Heart left ventricle (tissue), 16 donors: ENCODE results near the gene VSX2. TPM values are rescaled to one million over a fixed set of nuclear protein-coding genes. Genes with fewer than 3 reads are reported as not detected.
A peak's percentile ranks its signal among the peaks of the same experiment; 100 is the strongest.

ENCODE experiments used
- ATAC-seq, 4 donors: fragments of 200-7000 bp; cut with Tn5 transposase; one replicate each; pipeline ENCODE4 v1.9.1; 2020 to 2022; ENCODE audit warnings: moderate library complexity in 4 of 4, mild to moderate bottlenecking in 3 of 4, moderate number of reproducible peaks in 1 of 4
- DNase-seq, 5 donors: peaks; one replicate each; pipeline ENCODE4 v3.0.0-alpha.2; 2020
- H3K27ac ChIP-seq, 12 donors: fragments of 200-600 bp; sonication (generic) in 4 of 12; one replicate each; pipeline versions ENCODE4 v1.5.0 to v1.8.0; 2016 to 2022; ENCODE audit warnings: mild to moderate bottlenecking in 2 of 12
- H3K27me3 ChIP-seq, 9 donors: fragments of 200-600 bp; sonication (generic) in 2 of 9; one replicate each; pipeline versions ENCODE4 v1.5.1 to v1.8.0; 2016 to 2022; ENCODE audit warnings: mild to moderate bottlenecking in 3 of 9
- H3K36me3 ChIP-seq, 9 donors: fragments of 200-600 bp; sonication (generic) in 2 of 9; one replicate each; pipeline versions ENCODE4 v1.5.0 to v1.8.0; 2018 to 2022; ENCODE audit warnings: mild to moderate bottlenecking in 2 of 9
- H3K4me1 ChIP-seq, 12 donors: fragments of 200-600 bp; sonication (generic) in 4 of 12; one replicate each; pipeline versions ENCODE4 v1.5.0 to v1.8.0; 2016 to 2022; ENCODE audit warnings: mild to moderate bottlenecking in 3 of 12
- H3K4me3 ChIP-seq, 12 donors: fragments of 200-600 bp; sonication (generic) in 4 of 12; one replicate each; pipeline versions ENCODE4 v1.5.0 to v1.8.0; 2017 to 2022; ENCODE audit warnings: mild to moderate bottlenecking in 9 of 12, moderate library complexity in 4 of 12
- H3K9me3 ChIP-seq, 12 donors: fragments of 200-600 bp; sonication (generic) in 4 of 12; one replicate each; pipeline versions ENCODE4 v1.5.0 to v1.8.0; 2016 to 2022; ENCODE audit warnings: mild to moderate bottlenecking in 1 of 12
- CTCF ChIP-seq, 12 donors: fragments of 200-600 bp; sonication (generic) in 4 of 12; IDR thresholded peaks; one replicate each; pipeline versions ENCODE4 v1.5.0 to v1.8.0; 2018 to 2022; ENCODE audit warnings: antibody characterized with exemption in 12 of 12, mild to moderate bottlenecking in 5 of 12
- POLR2A ChIP-seq, 2 donors: fragments of 450-650 bp; IDR thresholded peaks; one replicate each; pipeline ENCODE4 v1.6.1; 2017; ENCODE audit warnings: antibody characterized with exemption in 2 of 2, mild to moderate bottlenecking in 2 of 2, moderate library complexity in 2 of 2
- WGBS, 4 donors: extraction: QIAGEN DNeasy Blood & Tissue Kit in 2 of 4; methylation state at CpG; one replicate each; pipeline versions ENCODE4 v1.1.5 to v1.1.7; 2013 to 2018; 5-methylcytosine and 5-hydroxymethylcytosine counted together
- intact Hi-C, 10 donors: fragments of 100-400 bp; cut with DNase I; formaldehyde crosslinking; loops; one replicate each; pipeline versions ENCODE4 v1.11.1 to v1.14.2; 2022
- polyA plus RNA-seq, 2 donors: library from polyadenylated mRNA; stranded (reverse); fragments of 200-250 nt; gene quantifications; one replicate each; pipeline ENCODE4 v1.2.3, GENCODE V29; 2013
- total RNA-seq, 9 donors: library from RNA; depleted of rRNA in 2 of 9; stranded (reverse); fragments of >200 nt in 2 of 9; fragmentation: NEBNext Ultra II Directional in 3 of 9; extraction: Animal tissue kit (Norgen Biotek cat#: 25700) in 3 of 9; gene quantifications; one replicate each; pipeline versions ENCODE4 v1.1.0 to v1.2.4, GENCODE V29; 2016 to 2023
- donor health status: ischemic (EF 13 %, LVEDD 7.1; RV severe dilation, severe dysfunction).
- donor health status: healthy with polysubstance abuse.
- donor health status: DM: no; HTN: yes; CAD: no.
- donor health status: DM: no; HTN: no; CAD: no.
- donor health status: ischemic (EF 25% LVEDD 6.9; RV normal size, moderate dysfunction).
- donor health status: ischemic (EF 25% LVEDD 5.7; RV mildly dilated, moderate dysfunction).
- donor health status: healthy.
- donor health status: DM: yes; HTN: yes; CAD: no.
- donor health status: ischemic (EF 35%, LVEDD 5.7; RV mildly dilated, moderate dysfunction).
- donor health status: nonischemic (EF 11% LVEDD 7.7; RV severe dilation, severe dysfunction).
- donor health status: DM: yes; HTN: yes; CAD: no.
- donor health status: PGD.
- donor health status: ischemic (EF 29% LVEDD 5.4; RV normal size, mild dysfunction).
- donor health status: nonischemic (EF 23%, LVEDD 6.1; RV moderate dilation, normal function).

The VSX2 gene
- total and polyA plus RNA-seq, 11 donors, result 0.08 TPM; not detected in 10

GRCh38 chr14:74204491-74204890, 34.8 kb upstream of the VSX2 start:
- Histone ChIP-seq H3K27me3 (no peaks in the 10 kb centered on the region), H3K4me1 (no peaks in the 10 kb centered on the region), H3K36me3 (peaks cover 0 to 25% (median 15%) of the 10 kb centered on the region in 9 donors), H3K27ac (no peak overlapping the region), H3K4me3 (no peak overlapping the region), H3K9me3 (no peaks in the 10 kb centered on the region)
- intact Hi-C loops, result no loop called here
- DNase-seq (no peak), ATAC-seq (no peak)
- no peak for TF ChIP-seq CTCF (IDR thresholded peaks at IDR 0.05)
- whole genome bisulfite sequencing, 4 donors, result 89 to 97% (median 95%) methylated on average over 6 of the region's 6 CpGs

GRCh38 chr14:74205882-74206281, 33.4 kb upstream of the VSX2 start:
- H3K27me3 ChIP-seq, result no peaks in the 10 kb centered on the region
- H3K4me3 ChIP-seq, result no peak overlapping the region
- ATAC-seq, result no peak
- H3K9me3 ChIP-seq, result no peaks in the 10 kb centered on the region
- no peaks in the 10 kb centered on the region for H3K4me1 ChIP-seq
- no peak overlapping the region for H3K27ac ChIP-seq
- no peak for TF ChIP-seq POLR2A (IDR thresholded peaks at IDR 0.05)
- no peak for TF ChIP-seq CTCF (IDR thresholded peaks at IDR 0.05)
- DNase-seq, result no peak
- peaks cover 0 to 15% (median 9%) of the 10 kb centered on the region in 9 donors for H3K36me3 ChIP-seq
- 81 to 95% (median 88%) methylated on average over 1 of the region's 1 CpG for WGBS, 4 donors
- intact Hi-C loops, result no loop called here

GRCh38 chr14:74207943-74208342, 31.3 kb upstream of the VSX2 start:
- no peak for ATAC-seq
- peaks cover 0 to 8% (median 4%) of the 10 kb centered on the region in 9 donors for H3K36me3 ChIP-seq
- H3K4me1 ChIP-seq, result no peaks in the 10 kb centered on the region
- H3K27ac ChIP-seq, result no peak overlapping the region
- no peaks in the 10 kb centered on the region for H3K27me3 ChIP-seq
- 76 to 81% (median 79%) methylated on average over 3 of the region's 3 CpGs for WGBS, 4 donors
- intact Hi-C loops, result no loop called here
- no peak overlapping the region for H3K4me3 ChIP-seq
- H3K9me3 ChIP-seq, result no peaks in the 10 kb centered on the region
- DNase-seq, result no peak
- peak in 1 of 12 donors; percentile 6 for TF ChIP-seq CTCF (IDR thresholded peaks at IDR 0.05)
- TF ChIP-seq POLR2A (IDR thresholded peaks at IDR 0.05), result no peak

DNA sequence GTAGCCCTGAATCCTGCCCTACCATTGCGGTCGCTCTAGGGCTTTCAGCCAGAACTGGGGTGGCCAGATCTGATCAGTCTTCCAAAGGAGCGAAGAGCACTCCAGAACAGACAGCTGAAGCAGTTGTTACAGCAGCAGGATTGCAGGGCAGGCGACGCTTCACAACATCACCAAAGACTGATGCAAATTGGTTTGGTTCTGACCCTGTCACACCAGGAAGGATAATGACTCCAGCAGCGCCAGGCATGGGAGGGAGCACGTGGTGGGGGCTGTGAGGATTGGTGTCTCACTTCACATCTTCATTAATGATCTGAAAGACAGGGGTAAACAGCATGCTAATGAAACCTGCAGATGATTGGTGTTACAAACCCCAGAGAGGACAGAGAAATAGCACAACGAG, 30.6 kb upstream of the VSX2 start:
- intact Hi-C loops, result no loop called here
- H3K27me3 ChIP-seq, result no peaks in the 10 kb centered on the region
- TF ChIP-seq POLR2A (IDR thresholded peaks at IDR 0.05) (no peak), CTCF (IDR thresholded peaks at IDR 0.05) (no peak)
- ATAC-seq, result no peak
- no peaks in the 10 kb centered on the region for H3K4me1 ChIP-seq
- H3K36me3 ChIP-seq, result peaks cover 0 to under 1% (median 0%) of the 10 kb centered on the region in 9 donors
- no peak overlapping the region for H3K4me3 ChIP-seq
- no peak for DNase-seq
- WGBS, 4 donors, result 73 to 79% (median 74%) methylated on average over 8 of the region's 8 CpGs
- no peak overlapping the region for H3K27ac ChIP-seq
- H3K9me3 ChIP-seq, result no peaks in the 10 kb centered on the region
